AG09309 (cell line): ENCODE data around the gene TBCE.

Source experiments
- DNase-seq: peaks from one replicate; pipeline ENCODE4 v3.0.0-alpha.2; 2010; ENCODE audit warnings: low read depth
- H3K4me3 ChIP-seq: 2 replicates; pipeline ENCODE4 v1.5.1; 2011; ENCODE audit warnings: mild to moderate bottlenecking, low read depth, low read length, moderate library complexity; ENCODE audit not compliant: control insufficient read depth
- TF ChIP-seq, protein P1 (sequence below): IDR thresholded peaks from 2 replicates; pipeline ENCODE4 v1.5.1; 2011; ENCODE audit warnings: mild to moderate bottlenecking, low read depth, low read length, inconsistent platforms; ENCODE audit not compliant: insufficient read depth, control insufficient read depth; ENCODE audit errors: missing control alignments

Gene TBCE

DNA sequence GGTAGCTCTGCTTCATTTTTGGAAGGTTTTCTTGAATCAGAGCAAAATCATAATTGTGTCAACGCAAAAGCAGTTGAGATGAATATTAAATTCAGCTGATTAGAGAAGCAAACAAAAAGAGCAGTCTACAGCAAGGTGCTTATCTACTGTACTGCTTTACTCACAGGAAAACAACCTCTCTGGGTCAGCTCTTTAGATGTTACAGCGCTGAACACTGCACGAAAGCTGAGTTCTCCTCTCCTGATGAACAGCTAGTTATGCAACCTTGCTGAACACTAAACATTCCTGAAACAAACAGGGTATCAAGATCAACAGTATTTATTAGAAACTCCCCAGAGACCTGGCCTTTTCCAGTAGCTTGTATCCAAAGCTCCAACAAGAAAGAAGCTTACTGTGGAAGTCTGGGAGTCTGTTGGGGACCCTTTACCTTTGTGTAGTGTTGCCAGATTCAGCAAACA, 41.3 kb downstream of the TBCE start:
- TF ChIP-seq, protein P1, sequence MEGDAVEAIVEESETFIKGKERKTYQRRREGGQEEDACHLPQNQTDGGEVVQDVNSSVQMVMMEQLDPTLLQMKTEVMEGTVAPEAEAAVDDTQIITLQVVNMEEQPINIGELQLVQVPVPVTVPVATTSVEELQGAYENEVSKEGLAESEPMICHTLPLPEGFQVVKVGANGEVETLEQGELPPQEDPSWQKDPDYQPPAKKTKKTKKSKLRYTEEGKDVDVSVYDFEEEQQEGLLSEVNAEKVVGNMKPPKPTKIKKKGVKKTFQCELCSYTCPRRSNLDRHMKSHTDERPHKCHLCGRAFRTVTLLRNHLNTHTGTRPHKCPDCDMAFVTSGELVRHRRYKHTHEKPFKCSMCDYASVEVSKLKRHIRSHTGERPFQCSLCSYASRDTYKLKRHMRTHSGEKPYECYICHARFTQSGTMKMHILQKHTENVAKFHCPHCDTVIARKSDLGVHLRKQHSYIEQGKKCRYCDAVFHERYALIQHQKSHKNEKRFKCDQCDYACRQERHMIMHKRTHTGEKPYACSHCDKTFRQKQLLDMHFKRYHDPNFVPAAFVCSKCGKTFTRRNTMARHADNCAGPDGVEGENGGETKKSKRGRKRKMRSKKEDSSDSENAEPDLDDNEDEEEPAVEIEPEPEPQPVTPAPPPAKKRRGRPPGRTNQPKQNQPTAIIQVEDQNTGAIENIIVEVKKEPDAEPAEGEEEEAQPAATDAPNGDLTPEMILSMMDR, result no peak

DNA sequence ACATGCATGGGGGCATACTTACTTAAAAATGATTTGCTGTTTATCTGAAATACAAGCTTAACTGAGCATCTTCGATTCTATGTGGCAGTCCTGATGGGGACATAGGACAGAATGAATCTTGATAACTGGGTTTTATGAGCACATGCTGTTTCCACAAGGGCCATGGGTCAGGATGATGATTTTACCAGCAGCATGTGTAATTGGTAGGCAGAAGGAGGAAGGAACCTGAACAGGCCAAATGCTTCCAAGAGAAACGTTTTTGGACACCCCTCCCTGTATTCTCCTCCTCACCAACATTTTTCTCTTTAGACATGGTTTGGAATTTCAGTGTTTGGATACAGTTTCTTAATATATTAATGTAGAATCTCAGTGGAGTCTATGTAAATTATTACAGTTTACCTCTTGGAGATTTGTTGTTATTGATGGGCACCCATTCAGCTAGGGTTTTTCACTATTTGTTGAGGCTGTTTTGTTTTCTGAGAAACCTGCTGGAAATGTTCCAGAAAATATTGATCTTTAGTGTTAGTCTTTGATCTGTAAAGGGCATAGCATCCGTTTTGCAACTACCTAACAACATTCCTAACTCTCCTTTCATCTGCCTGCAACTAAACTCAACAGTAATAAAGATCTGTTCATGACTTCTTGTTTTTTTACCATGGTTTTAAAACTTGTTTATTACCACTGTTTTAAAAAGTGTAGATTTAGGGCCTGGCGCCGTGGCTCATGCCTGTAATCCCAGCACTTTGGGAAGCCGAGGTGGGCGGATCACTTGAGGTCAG, 42.0 kb downstream of the TBCE start:
- H3K4me3 ChIP-seq, result no peak overlapping the region
- TF ChIP-seq, protein P1, result no peak
- no peak for DNase-seq

More for the DNA sequence above, 41.3 kb downstream of the TBCE start:
- H3K4me3 ChIP-seq, result no peak overlapping the region
- no peak for DNase-seq

DNA sequence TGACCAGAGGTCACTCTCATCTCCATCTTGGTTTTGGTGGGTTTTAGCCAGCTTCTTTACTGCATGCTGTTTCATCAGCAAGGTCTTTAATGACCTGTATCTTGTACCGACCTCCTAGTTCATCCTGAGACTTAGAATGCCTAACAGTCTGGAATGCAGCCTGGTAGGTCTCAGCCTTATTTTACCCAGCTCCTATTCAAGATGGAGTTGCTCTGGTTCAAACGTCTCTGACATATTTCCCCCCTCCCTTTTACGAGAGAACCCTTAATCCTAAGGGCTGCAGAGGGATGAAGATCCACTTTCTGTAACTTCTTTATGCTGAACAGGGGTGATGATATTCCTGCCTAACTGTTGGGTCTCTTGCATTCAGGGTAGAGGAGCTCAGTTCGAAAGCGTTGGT, 43.2 kb downstream of the TBCE start:
- H3K4me3 ChIP-seq, result no peak overlapping the region
- no peak for DNase-seq
- TF ChIP-seq, protein P1, result no peak

DNA sequence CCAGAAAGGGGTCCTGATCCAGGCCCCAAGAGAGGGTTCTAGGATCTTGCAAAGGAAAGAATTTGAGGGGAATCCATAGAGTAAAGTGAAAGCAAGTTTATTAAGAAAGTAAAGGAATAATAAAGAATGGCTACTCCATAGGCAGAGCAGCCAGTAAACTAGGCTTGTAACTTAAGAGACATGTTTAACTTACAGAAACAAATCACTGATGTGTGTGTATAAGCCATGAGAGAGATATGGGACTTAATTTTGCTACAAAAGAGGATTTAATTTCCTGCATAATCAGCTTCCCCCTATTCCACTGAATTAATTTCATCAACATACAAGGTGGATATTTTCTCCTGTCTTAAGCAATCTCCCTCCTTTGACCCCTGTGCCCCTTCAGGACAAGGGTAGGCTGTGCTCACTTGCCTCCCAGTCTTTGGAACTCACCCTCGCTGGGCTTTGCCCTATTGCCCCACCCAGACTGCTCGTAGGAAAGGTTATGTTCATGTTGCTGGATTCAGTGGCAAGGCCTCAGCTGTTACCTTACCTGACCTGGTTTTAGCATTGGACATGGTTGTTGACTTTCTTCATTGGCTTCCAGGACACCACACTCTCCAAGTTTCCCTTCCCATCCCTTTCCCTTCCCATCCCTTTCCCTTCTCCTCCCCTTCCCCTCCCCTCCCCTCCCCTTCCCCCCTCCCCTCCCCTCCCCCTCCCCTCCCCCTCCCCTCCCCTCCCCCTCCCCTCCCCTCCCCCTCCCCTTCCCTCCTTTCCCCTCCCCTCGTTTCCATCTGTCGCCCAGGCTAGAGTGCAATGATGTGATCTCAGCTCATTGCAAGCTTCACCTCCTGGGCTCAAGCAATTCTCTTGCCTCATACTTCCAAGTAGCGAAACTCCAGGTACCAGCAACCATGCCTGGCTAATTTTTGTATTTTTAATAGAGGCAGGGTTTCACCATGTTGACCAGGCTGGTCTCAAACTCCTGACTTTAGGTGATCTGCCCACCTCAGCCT, 44.6 kb downstream of the TBCE start:
- DNase-seq, result no peak
- TF ChIP-seq, protein P1, result no peak
- H3K4me3 ChIP-seq, result no peak overlapping the region

DNA sequence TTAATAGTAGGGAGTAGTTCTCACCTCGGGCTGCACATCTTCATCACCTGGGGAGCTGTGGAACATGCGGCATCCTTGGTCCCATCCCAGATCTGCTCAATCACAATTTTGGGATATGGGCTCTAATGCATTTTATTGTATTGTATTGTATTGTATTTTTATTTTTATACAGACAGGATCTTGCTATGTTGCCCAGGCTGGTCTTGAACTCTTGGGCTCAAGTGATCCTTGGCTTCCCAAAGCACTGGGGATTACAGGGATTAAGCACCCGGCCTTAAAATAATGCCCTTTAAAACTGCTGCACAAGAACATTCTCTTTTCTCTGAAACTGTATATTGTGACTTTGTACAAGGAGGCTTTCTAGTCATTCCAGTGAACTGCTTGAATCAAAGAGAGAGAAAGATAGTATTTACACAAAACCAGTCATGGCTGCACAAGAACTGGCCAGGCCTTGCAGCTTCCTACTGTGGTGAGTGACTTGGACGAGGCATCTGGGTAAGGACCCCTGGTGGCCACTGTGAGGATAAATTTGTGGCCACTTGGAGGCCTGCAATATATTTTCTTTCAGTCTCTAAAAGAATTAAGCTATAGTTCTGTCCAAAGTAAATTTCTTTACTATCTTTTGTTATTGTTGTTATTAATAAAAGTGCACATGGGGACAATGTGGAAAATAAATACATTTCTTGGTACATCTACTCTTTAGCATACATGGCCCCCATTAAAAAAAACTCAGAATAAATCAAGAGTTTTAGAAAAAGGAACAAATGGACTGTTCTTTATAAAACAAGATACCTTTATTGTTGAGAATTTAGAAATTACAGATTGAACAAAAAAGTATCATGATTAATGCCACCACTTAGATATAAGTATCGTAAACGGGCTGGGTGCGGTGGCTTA, 48.0 kb downstream of the TBCE start:
- peak; percentile 59 for DNase-seq
- H3K4me3 ChIP-seq, result no peak overlapping the region
- TF ChIP-seq, protein P1, result peak; percentile 75

DNA sequence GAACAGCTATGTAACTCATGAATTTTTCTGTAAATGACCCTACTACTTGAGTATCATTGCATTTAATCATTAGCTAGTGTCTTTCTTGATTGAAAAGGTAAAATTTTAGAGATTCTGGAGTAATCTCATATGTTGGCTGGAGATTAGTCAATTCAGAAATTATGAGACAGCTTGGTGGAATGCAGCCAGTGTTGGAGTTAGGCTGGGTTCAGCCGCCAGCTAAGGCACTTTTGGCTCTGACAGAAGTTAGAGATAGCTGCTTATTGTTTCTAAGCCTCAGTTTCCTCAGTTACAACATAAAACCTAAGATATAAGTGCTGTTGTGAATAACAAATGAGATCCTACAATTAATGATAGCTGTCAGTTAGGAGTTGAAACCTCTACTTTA, 49.4 kb downstream of the TBCE start:
- no peak overlapping the region for H3K4me3 ChIP-seq
- DNase-seq, result no peak
- TF ChIP-seq, protein P1, result no peak
